GM06990 (cell line): Measurements from ENCODE around the gene DGKI.

ENCODE experiments used
- DNase-seq: peaks from one replicate; pipeline ENCODE4 v3.0.0-alpha.2; 2011; ENCODE audit not compliant: insufficient read length; ENCODE audit errors: extremely low read depth
- H3K27me3 ChIP-seq: replicated peaks from 2 replicates; pipeline ENCODE4 v1.6.0; 2011; ENCODE audit warnings: low read length; ENCODE audit not compliant: control insufficient read depth, insufficient read depth
- H3K36me3 ChIP-seq: 2 replicates; pipeline ENCODE4 v1.5.1; 2011; ENCODE audit warnings: low read length; ENCODE audit not compliant: control insufficient read depth, insufficient read depth
- H3K4me3 ChIP-seq: replicated peaks from 2 replicates; pipeline ENCODE4 v1.5.1; 2011; ENCODE audit warnings: low read depth, mild to moderate bottlenecking, control low read depth, low read length
- CTCF ChIP-seq: IDR thresholded peaks from 2 replicates; pipeline ENCODE4 v1.5.1; 2011; ENCODE audit warnings: low read length, control low read depth, mild to moderate bottlenecking, inconsistent platforms; ENCODE audit not compliant: insufficient read depth, poor library complexity, severe bottlenecking

Gene DGKI

GRCh38 chr7:137488038-137488437 is 358.7 kb downstream of the DGKI start:
- Histone ChIP-seq H3K36me3 (no peaks in the 10 kb centered on the region), H3K27me3 (no peaks in the 10 kb centered on the region), H3K4me3 (no peak overlapping the region)
- TF ChIP-seq CTCF: no peak
- DNase-seq: no peak

GRCh38 chr7:137485818-137486217 is 361.0 kb downstream of the DGKI start:
- DNase-seq: no peak
- Histone ChIP-seq H3K36me3 (no peaks in the 10 kb centered on the region), H3K27me3 (no peaks in the 10 kb centered on the region), H3K4me3 (no peak overlapping the region)
- no peak for TF ChIP-seq CTCF

GRCh38 chr7:137484326-137484725 is 362.4 kb downstream of the DGKI start:
- no peak for DNase-seq
- Histone ChIP-seq H3K4me3 (no peak overlapping the region), H3K27me3 (no peaks in the 10 kb centered on the region), H3K36me3 (no peaks in the 10 kb centered on the region)
- TF ChIP-seq CTCF: no peak

- no peak for TF ChIP-seq CTCF
- Histone ChIP-seq H3K36me3 (no peaks in the 10 kb centered on the region), H3K27me3 (no peaks in the 10 kb centered on the region), H3K4me3 (no peak overlapping the region)
- no peak for DNase-seq
These were observed 364.3 kb downstream of the DGKI start for GRCh38 chr7:137482466-137482865.

GRCh38 chr7:137480824-137481365 is 365.9 kb downstream of the DGKI start:
- H3K27me3 ChIP-seq: no peaks in the 10 kb centered on the region
- no peak for DNase-seq
- H3K4me3 ChIP-seq: no peak overlapping the region
- TF ChIP-seq CTCF: no peak
- no peaks in the 10 kb centered on the region for H3K36me3 ChIP-seq

- no peak for TF ChIP-seq CTCF
- no peak overlapping the region for H3K4me3 ChIP-seq
- DNase-seq: no peak
- H3K36me3 ChIP-seq: no peaks in the 10 kb centered on the region
- H3K27me3 ChIP-seq: no peaks in the 10 kb centered on the region
These were observed 366.4 kb downstream of the DGKI start for GRCh38 chr7:137480401-137480800.
